HCT116 (cell line): ENCODE results near the gene ZBTB20. TPM values are rescaled to one million over a fixed set of nuclear protein-coding genes. Genes with fewer than 3 reads are reported as not detected.

ENCODE experiments used
- ATAC-seq: fragments of 200-7000 bp; cut with Tn5 transposase; 2 replicates; pipeline ENCODE4 v1.9.1; 2020; ENCODE audit warnings: mild to moderate bottlenecking, moderate library complexity
- BruUV-seq: library from RNA; stranded (reverse); fragments of 400-500 nt; replicated peaks from 2 replicates; lab custom pipeline; 2021; lab: Mats Ljungman, UMichigan
- CTCF ChIA-PET: fragments of 300-600 bp; sonication (Branson Sonifier 250); formaldehyde crosslinking; loops from one replicate; lab custom pipeline; 2021; ENCODE audit warnings: antibody characterized with exemption; lab: Charles Lee
- POLR2A ChIA-PET: fragments of 300-600, 350-600 bp; sonication (Branson Sonifier 250); formaldehyde crosslinking; loops from one replicate; lab custom pipeline; 2021; ENCODE audit warnings: antibody characterized with exemption; lab: Charles Lee
- RAD21 ChIA-PET, 2 experiments: fragments of 300-600 bp; sonication (Branson Sonifier 250); formaldehyde crosslinking; loops; one replicate each; lab custom pipeline; 2023; ENCODE audit warnings: low total read pairs in 2 of 2; ENCODE audit not compliant: uncharacterized antibody in 2 of 2, unreplicated experiment in 2 of 2, low non-redundant PET in 1 of 2; lab: Charles Lee
- DNase-seq: peaks from one replicate; pipeline ENCODE4 v3.0.0-alpha.2; 2010; ENCODE audit warnings: low read depth, low spot score
- H2AFZ ChIP-seq: fragments of 200-600 bp; shearing (Covaris generic), sonication (generic); 2 replicates; pipeline ENCODE4 v1.6.1; 2017; ENCODE audit warnings: low read depth, mixed run types, mixed read lengths, antibody characterized with exemption, low read length; ENCODE audit not compliant: poor library complexity, severe bottlenecking
- H3K27ac ChIP-seq: 2 replicates; pipeline ENCODE4 v1.5.1; 2012; ENCODE audit warnings: low read depth, low read length
- H3K27me3 ChIP-seq: fragments of 200-600 bp; sonication (generic); 2 replicates; pipeline ENCODE4 v1.6.1; 2016; ENCODE audit warnings: mixed run types, low read length, mixed read lengths; ENCODE audit not compliant: insufficient read depth
- H3K36me3 ChIP-seq, 2 experiments: fragments of 200-500 bp in 1 of 2; fragments of 200-600 bp in 1 of 2; sonication (Bioruptor generic) in 1 of 2; sonication (generic) in 1 of 2; 2 replicates each; pipeline versions ENCODE4 v1.5.1 to v1.6.1; 2014 to 2016; ENCODE audit warnings: low read length in 2 of 2, inconsistent platforms in 1 of 2, mixed read lengths in 1 of 2, mixed run types in 1 of 2; ENCODE audit not compliant: insufficient read depth in 2 of 2, control insufficient read depth in 1 of 2
- H3K4me1 ChIP-seq, 2 experiments: fragments of 200-600 bp in 1 of 2; sonication (generic) in 1 of 2; 2 replicates each; pipeline versions ENCODE4 v1.5.1 to v1.6.1; 2012 to 2017; ENCODE audit warnings: low read length in 2 of 2, inconsistent platforms in 1 of 2, mild to moderate bottlenecking in 1 of 2, mixed read lengths in 1 of 2, mixed run types in 1 of 2, moderate library complexity in 1 of 2; ENCODE audit not compliant: insufficient read depth in 2 of 2, control insufficient read depth in 1 of 2
- H3K4me2 ChIP-seq: fragments of 200-600 bp; sonication (generic); 2 replicates; pipeline ENCODE4 v1.6.1; 2017; ENCODE audit warnings: mixed run types, low read length, mixed read lengths
- H3K4me3 ChIP-seq, 2 experiments: fragments of 200-600 bp in 1 of 2; sonication (generic) in 1 of 2; replicated peaks in 1 of 2; 2 replicates each; pipeline ENCODE4 v1.5.1; 2011 to 2016; ENCODE audit warnings: low read length in 2 of 2, control low read depth in 1 of 2, low read depth in 1 of 2, mild to moderate bottlenecking in 1 of 2, mixed read lengths in 1 of 2, mixed run types in 1 of 2
- H3K79me2 ChIP-seq: fragments of 200-600 bp; sonication (generic); 2 replicates; pipeline ENCODE4 v1.6.1; 2017; ENCODE audit warnings: mild to moderate bottlenecking, mixed run types, low read length, moderate library complexity, mixed read lengths; ENCODE audit not compliant: insufficient read depth
- H3K9ac ChIP-seq: fragments of 200-600 bp; sonication (generic); 2 replicates; pipeline ENCODE4 v1.6.1; 2016; ENCODE audit warnings: low read length, mixed read lengths
- H3K9me2 ChIP-seq: fragments of 200-600 bp; sonication (generic), shearing (Covaris generic); 2 replicates; pipeline ENCODE4 v1.6.1; 2017; ENCODE audit warnings: mixed run types, mild to moderate bottlenecking, moderate library complexity; ENCODE audit not compliant: insufficient read depth
- H3K9me3 ChIP-seq, 2 experiments: fragments of 200-500 bp in 1 of 2; fragments of 200-600 bp in 1 of 2; sonication (Bioruptor generic) in 1 of 2; sonication (generic) in 1 of 2; 2 replicates each; pipeline ENCODE4 v1.6.1; 2014 to 2017; ENCODE audit warnings: low read length in 2 of 2, mixed read lengths in 2 of 2, inconsistent platforms in 1 of 2, low read depth in 1 of 2, mild to moderate bottlenecking in 1 of 2, mixed run types in 1 of 2, moderate library complexity in 1 of 2; ENCODE audit not compliant: control insufficient read depth in 1 of 2, insufficient read depth in 1 of 2
- H4K20me1 ChIP-seq: fragments of 200-600 bp; sonication (generic), shearing (Covaris generic); 2 replicates; pipeline ENCODE4 v1.6.1; 2017; ENCODE audit warnings: mixed run types, mild to moderate bottlenecking, moderate library complexity; ENCODE audit not compliant: insufficient read depth
- EZH2 ChIP-seq: fragments of 200-600 bp; sonication (generic); IDR thresholded peaks from 2 replicates; pipeline ENCODE4 v1.6.1; 2017; ENCODE audit warnings: antibody characterized with exemption, mixed run types
- FOSL1 ChIP-seq: IDR thresholded peaks from 2 replicates; pipeline ENCODE4 v1.6.1; 2012; ENCODE audit warnings: low read depth
- SP1 ChIP-seq: IDR thresholded peaks from 2 replicates; pipeline ENCODE4 v1.6.1; 2012; ENCODE audit warnings: low read depth
- ZFX ChIP-seq: fragments of 450-650 bp; IDR thresholded peaks from 2 replicates; pipeline ENCODE4 v1.6.1; 2017
- intact Hi-C: fragments of 100-400 bp; cut with micrococcal nuclease; formaldehyde crosslinking; loops from 2 replicates; pipeline ENCODE4 v1.10.0; 2022
- total RNA-seq: library from RNA; stranded (reverse); gene quantifications from one replicate; pipeline ENCODE4 v1.2.1, GENCODE V29; 2021; ENCODE audit not compliant: unreplicated experiment

ZBTB20 gene
- total RNA-seq, 1 experiment from 2014 or later, result 42.1 TPM

GRCh38 chr3:114848643-114849350 is 298.3 kb downstream of the ZBTB20 start:
- no peak overlapping the region for H2AFZ ChIP-seq
- intact Hi-C loops, result no loop called here
- no TSS peak for BruUV-seq

GRCh38 chr3:114848082-114848481 is 299.0 kb downstream of the ZBTB20 start:
- H3K9me2 ChIP-seq, result no peaks in the 10 kb centered on the region
- POLR2A ChIA-PET, result no interaction called here
- RAD21 ChIA-PET, result no interaction called here
- CTCF ChIA-PET, result no interaction called here
- no peaks in the 10 kb centered on the region for H3K27me3 ChIP-seq
- no peak for ATAC-seq
- H3K9me3 ChIP-seq, result no peaks in the 10 kb centered on the region
- BruUV-seq, result no TSS peak
- no peak overlapping the region for H3K27ac ChIP-seq
- H3K9ac ChIP-seq, result no peak overlapping the region
- DNase-seq, result no peak
- H4K20me1 ChIP-seq, result no peaks in the 10 kb centered on the region
- no peaks in the 10 kb centered on the region for H3K79me2 ChIP-seq
- H3K4me1 ChIP-seq, result peaks cover 0 to 12% of the 10 kb centered on the region in 2 experiments; a peak in 2 of 4 replicates
- H3K4me3 ChIP-seq, result no peak overlapping the region
- no peaks in the 10 kb centered on the region for H3K36me3 ChIP-seq
- TF ChIP-seq FOSL1, result no peak
- intact Hi-C loops, result no loop called here
- H3K4me2 ChIP-seq, result no peak overlapping the region
- H2AFZ ChIP-seq, result no peak overlapping the region

More at GRCh38 chr3:114848643-114849350, 298.3 kb downstream of the ZBTB20 start:
- Histone ChIP-seq H3K9me3 (no peaks in the 10 kb centered on the region), H3K4me1 (peaks cover 0 to 12% of the 10 kb centered on the region in 2 experiments; a peak in 2 of 4 replicates), H3K36me3 (no peaks in the 10 kb centered on the region), H3K27me3 (no peaks in the 10 kb centered on the region), H3K4me3 (no peak overlapping the region), H4K20me1 (no peaks in the 10 kb centered on the region), H3K27ac (no peak overlapping the region), H3K4me2 (no peak overlapping the region), H3K79me2 (no peaks in the 10 kb centered on the region), H3K9ac (no peak overlapping the region), H3K9me2 (no peaks in the 10 kb centered on the region)
- TF ChIP-seq EZH2 (no peak), SP1 (no peak), ZFX (no peak)
- DNase-seq, result no peak
- CTCF ChIA-PET, result no interaction called here
- RAD21 ChIA-PET, result no interaction called here
- no peak for ATAC-seq
- POLR2A ChIA-PET, result interaction anchor here (0.7 kb wide), 1 partner anchor 23 kb away, joined by 6 read pairs; no protein-coding TSS in a partner anchor
